ENCODE measurements around the gene NFKBIL1. TPM values are rescaled to one million over a fixed set of nuclear protein-coding genes. Genes with fewer than 3 reads are reported as not detected.

The NFKBIL1 gene
- total and polyA plus RNA-seq, 10 of the 15 experiments (the other 5 are each of a cell fraction or from before 2014, with no cell fraction given), result 0.19 to 15.1 (median 7.0) TPM

DNA sequence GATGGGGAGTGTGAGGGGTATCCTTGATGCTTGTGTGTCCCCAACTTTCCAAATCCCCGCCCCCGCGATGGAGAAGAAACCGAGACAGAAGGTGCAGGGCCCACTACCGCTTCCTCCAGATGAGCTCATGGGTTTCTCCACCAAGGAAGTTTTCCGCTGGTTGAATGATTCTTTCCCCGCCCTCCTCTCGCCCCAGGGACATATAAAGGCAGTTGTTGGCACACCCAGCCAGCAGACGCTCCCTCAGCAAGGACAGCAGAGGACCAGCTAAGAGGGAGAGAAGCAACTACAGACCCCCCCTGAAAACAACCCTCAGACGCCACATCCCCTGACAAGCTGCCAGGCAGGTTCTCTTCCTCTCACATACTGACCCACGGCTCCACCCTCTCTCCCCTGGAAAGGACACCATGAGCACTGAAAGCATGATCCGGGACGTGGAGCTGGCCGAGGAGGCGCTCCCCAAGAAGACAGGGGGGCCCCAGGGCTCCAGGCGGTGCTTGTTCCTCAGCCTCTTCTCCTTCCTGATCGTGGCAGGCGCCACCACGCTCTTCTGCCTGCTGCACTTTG is 28.0 kb downstream of the NFKBIL1 start, which contains the start of gene TNF (continued):
- TF ChIP-seq, protein P1, sequence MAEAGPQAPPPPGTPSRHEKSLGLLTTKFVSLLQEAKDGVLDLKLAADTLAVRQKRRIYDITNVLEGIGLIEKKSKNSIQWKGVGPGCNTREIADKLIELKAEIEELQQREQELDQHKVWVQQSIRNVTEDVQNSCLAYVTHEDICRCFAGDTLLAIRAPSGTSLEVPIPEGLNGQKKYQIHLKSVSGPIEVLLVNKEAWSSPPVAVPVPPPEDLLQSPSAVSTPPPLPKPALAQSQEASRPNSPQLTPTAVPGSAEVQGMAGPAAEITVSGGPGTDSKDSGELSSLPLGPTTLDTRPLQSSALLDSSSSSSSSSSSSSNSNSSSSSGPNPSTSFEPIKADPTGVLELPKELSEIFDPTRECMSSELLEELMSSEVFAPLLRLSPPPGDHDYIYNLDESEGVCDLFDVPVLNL (IDR thresholded peaks at IDR 0.05; ENCODE audit: low read depth, low read length), result no peak
- peak; percentile 96 for TF ChIP-seq POLR2AphosphoS2 (IDR thresholded peaks at IDR 0.05; ENCODE audit: low read depth, low read length)
- no peak; the same call in 1 of the 2 replicates for TF ChIP-seq MTA2 (IDR thresholded peaks at IDR 0.05; ENCODE audit: low read depth)
- TF ChIP-seq, protein P2, sequence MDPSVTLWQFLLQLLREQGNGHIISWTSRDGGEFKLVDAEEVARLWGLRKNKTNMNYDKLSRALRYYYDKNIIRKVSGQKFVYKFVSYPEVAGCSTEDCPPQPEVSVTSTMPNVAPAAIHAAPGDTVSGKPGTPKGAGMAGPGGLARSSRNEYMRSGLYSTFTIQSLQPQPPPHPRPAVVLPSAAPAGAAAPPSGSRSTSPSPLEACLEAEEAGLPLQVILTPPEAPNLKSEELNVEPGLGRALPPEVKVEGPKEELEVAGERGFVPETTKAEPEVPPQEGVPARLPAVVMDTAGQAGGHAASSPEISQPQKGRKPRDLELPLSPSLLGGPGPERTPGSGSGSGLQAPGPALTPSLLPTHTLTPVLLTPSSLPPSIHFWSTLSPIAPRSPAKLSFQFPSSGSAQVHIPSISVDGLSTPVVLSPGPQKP (IDR thresholded peaks at IDR 0.05; ENCODE audit: low read depth, low read length), result 0 out of 2 replicates have a peak, but pooled peaks have one; percentile 40
- TF ChIP-seq, protein P3, sequence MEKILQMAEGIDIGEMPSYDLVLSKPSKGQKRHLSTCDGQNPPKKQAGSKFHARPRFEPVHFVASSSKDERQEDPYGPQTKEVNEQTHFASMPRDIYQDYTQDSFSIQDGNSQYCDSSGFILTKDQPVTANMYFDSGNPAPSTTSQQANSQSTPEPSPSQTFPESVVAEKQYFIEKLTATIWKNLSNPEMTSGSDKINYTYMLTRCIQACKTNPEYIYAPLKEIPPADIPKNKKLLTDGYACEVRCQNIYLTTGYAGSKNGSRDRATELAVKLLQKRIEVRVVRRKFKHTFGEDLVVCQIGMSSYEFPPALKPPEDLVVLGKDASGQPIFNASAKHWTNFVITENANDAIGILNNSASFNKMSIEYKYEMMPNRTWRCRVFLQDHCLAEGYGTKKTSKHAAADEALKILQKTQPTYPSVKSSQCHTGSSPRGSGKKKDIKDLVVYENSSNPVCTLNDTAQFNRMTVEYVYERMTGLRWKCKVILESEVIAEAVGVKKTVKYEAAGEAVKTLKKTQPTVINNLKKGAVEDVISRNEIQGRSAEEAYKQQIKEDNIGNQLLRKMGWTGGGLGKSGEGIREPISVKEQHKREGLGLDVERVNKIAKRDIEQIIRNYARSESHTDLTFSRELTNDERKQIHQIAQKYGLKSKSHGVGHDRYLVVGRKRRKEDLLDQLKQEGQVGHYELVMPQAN (conservative IDR thresholded peaks at IDR 0.05), result peak; percentile 61; the same call in 1 of the 2 replicates
- 0 out of 2 replicates have a peak, but pooled peaks have one; percentile 8 for TF ChIP-seq CHD2 (IDR thresholded peaks at IDR 0.05; ENCODE audit: borderline replicate concordance, low read depth, low read length)
- peak; percentile 90; the same call in 1 of the 2 replicates for TF ChIP-seq TCF3 (IDR thresholded peaks at IDR 0.05; ENCODE audit: borderline replicate concordance, insufficient read depth, low read depth, low read length)
- 0 out of 2 replicates have a peak, but pooled peaks have one; percentile 23 for TF ChIP-seq DPF2 (IDR thresholded peaks at IDR 0.05)
- TF ChIP-seq IKZF2 (IDR thresholded peaks at IDR 0.05), result peak; percentile 78 to 81
- TF ChIP-seq RELA (IDR thresholded peaks at IDR 0.05; ENCODE audit: borderline replicate concordance, partially characterized antibody), result peak; percentile 51
- peak; percentile 80; the same call in 1 of the 2 replicates for TF ChIP-seq RCOR1 (conservative IDR thresholded peaks at IDR 0.05; ENCODE audit: low read depth, low read length)
- TF ChIP-seq, protein P4, sequence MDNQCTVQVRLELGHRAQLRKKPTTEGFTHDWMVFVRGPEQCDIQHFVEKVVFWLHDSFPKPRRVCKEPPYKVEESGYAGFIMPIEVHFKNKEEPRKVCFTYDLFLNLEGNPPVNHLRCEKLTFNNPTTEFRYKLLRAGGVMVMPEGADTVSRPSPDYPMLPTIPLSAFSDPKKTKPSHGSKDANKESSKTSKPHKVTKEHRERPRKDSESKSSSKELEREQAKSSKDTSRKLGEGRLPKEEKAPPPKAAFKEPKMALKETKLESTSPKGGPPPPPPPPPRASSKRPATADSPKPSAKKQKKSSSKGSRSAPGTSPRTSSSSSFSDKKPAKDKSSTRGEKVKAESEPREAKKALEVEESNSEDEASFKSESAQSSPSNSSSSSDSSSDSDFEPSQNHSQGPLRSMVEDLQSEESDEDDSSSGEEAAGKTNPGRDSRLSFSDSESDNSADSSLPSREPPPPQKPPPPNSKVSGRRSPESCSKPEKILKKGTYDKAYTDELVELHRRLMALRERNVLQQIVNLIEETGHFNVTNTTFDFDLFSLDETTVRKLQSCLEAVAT (IDR thresholded peaks at IDR 0.05), result peak; percentile 81
- TF ChIP-seq, protein P5, sequence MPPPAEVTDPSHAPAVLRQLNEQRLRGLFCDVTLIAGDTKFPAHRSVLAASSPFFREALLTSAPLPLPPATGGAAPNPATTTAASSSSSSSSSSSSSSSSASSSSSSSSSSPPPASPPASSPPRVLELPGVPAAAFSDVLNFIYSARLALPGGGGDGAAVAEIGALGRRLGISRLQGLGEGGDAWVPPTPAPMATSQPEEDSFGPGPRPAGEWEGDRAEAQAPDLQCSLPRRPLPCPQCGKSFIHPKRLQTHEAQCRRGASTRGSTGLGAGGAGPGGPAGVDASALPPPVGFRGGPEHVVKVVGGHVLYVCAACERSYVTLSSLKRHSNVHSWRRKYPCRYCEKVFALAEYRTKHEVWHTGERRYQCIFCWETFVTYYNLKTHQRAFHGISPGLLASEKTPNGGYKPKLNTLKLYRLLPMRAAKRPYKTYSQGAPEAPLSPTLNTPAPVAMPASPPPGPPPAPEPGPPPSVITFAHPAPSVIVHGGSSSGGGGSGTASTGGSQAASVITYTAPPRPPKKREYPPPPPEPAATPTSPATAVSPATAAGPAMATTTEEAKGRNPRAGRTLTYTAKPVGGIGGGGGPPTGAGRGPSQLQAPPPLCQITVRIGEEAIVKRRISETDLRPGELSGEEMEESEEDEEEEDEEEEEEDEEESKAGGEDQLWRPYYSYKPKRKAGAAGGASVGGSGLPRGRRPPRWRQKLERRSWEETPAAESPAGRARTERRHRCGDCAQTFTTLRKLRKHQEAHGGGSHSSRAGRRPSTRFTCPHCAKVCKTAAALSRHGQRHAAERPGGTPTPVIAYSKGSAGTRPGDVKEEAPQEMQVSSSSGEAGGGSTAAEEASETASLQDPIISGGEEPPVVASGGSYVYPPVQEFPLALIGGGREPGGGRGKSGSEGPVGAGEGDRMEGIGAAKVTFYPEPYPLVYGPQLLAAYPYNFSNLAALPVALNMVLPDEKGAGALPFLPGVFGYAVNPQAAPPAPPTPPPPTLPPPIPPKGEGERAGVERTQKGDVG (CRISPR knock-in tag; IDR thresholded peaks at IDR 0.05), result no peak
- peak; percentile 57; the same call in 1 of the 2 replicates for TF ChIP-seq NBN (IDR thresholded peaks at IDR 0.05)
- TF ChIP-seq EED (IDR thresholded peaks at IDR 0.05; ENCODE audit: low read depth), result peak; percentile 87; the same call in 1 of the 2 replicates
- TF ChIP-seq POLR2A (IDR thresholded peaks at IDR 0.05; ENCODE audit: low read depth, low read length), result peak; percentile 99
- 0 out of 2 replicates have a peak, but pooled peaks have one; percentile 1 for TF ChIP-seq SMARCA5 (IDR thresholded peaks at IDR 0.05)
- TF ChIP-seq, protein P6, sequence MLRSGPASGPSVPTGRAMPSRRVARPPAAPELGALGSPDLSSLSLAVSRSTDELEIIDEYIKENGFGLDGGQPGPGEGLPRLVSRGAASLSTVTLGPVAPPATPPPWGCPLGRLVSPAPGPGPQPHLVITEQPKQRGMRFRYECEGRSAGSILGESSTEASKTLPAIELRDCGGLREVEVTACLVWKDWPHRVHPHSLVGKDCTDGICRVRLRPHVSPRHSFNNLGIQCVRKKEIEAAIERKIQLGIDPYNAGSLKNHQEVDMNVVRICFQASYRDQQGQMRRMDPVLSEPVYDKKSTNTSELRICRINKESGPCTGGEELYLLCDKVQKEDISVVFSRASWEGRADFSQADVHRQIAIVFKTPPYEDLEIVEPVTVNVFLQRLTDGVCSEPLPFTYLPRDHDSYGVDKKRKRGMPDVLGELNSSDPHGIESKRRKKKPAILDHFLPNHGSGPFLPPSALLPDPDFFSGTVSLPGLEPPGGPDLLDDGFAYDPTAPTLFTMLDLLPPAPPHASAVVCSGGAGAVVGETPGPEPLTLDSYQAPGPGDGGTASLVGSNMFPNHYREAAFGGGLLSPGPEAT (IDR thresholded peaks at IDR 0.05; ENCODE audit: low read depth), result peak; percentile 41; the same call in 1 of the 2 replicates
- no peak for TF ChIP-seq NR2C2 (IDR thresholded peaks at IDR 0.05; ENCODE audit: borderline replicate concordance, control insufficient read depth, insufficient read length, low read depth)
